ENCODE data around the gene TPM1.

DNA sequence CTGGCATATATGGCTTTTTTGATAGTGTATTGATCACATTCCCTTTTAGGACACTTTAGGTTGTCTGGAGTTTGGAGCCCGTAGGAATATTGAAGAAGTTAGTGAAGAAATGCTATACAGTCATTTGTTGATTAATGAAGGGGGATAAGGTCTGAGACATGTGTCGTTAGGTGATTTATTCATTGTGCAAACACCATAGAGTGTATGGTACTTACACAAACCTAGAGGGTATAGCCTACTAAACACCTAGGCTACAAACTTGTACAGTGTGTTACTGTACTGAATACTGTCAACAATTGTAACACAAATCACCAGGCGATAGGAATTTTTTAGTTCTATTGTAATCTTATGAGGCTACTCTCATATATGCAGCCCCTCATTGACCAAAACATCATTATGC, 3.3 kb downstream of the TPM1 start:
- TF ChIP-seq GABPA (IDR thresholded peaks at IDR 0.05; ENCODE audit: low read depth): no peak
- no peak for TF ChIP-seq SPI1 (IDR thresholded peaks at IDR 0.05; ENCODE audit: borderline replicate concordance, insufficient read depth, low read depth, low read length)
- TF ChIP-seq, protein P1, sequence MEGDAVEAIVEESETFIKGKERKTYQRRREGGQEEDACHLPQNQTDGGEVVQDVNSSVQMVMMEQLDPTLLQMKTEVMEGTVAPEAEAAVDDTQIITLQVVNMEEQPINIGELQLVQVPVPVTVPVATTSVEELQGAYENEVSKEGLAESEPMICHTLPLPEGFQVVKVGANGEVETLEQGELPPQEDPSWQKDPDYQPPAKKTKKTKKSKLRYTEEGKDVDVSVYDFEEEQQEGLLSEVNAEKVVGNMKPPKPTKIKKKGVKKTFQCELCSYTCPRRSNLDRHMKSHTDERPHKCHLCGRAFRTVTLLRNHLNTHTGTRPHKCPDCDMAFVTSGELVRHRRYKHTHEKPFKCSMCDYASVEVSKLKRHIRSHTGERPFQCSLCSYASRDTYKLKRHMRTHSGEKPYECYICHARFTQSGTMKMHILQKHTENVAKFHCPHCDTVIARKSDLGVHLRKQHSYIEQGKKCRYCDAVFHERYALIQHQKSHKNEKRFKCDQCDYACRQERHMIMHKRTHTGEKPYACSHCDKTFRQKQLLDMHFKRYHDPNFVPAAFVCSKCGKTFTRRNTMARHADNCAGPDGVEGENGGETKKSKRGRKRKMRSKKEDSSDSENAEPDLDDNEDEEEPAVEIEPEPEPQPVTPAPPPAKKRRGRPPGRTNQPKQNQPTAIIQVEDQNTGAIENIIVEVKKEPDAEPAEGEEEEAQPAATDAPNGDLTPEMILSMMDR (IDR thresholded peaks at IDR 0.05 in 2 of 3, conservative IDR thresholded peaks at IDR 0.05 in 1 of 3; ENCODE audit: control insufficient read depth in 2 of 3, extremely low read depth in 1 of 3, insufficient read depth in 1 of 3, low read depth in 3 of 3, low read length in 3 of 3): no peak
- no peak for TF ChIP-seq BHLHE40 (IDR thresholded peaks at IDR 0.05; ENCODE audit: borderline replicate concordance in 1 of 2, low read depth in 2 of 2, low read length in 1 of 2)
- TF ChIP-seq MYB (IDR thresholded peaks at IDR 0.05; ENCODE audit: borderline replicate concordance, low read depth, low read length): no peak
- TF ChIP-seq CREB1 (IDR thresholded peaks at IDR 0.05; ENCODE audit: low read depth): no peak
- TF ChIP-seq POU2F2 (IDR thresholded peaks at IDR 0.05; ENCODE audit: borderline replicate concordance, low read depth, low read length): no peak
- TF ChIP-seq EZH2 (IDR thresholded peaks at IDR 0.05; ENCODE audit: borderline replicate concordance, control insufficient read depth, low read depth, low read length): no peak
- TF ChIP-seq, protein P2, sequence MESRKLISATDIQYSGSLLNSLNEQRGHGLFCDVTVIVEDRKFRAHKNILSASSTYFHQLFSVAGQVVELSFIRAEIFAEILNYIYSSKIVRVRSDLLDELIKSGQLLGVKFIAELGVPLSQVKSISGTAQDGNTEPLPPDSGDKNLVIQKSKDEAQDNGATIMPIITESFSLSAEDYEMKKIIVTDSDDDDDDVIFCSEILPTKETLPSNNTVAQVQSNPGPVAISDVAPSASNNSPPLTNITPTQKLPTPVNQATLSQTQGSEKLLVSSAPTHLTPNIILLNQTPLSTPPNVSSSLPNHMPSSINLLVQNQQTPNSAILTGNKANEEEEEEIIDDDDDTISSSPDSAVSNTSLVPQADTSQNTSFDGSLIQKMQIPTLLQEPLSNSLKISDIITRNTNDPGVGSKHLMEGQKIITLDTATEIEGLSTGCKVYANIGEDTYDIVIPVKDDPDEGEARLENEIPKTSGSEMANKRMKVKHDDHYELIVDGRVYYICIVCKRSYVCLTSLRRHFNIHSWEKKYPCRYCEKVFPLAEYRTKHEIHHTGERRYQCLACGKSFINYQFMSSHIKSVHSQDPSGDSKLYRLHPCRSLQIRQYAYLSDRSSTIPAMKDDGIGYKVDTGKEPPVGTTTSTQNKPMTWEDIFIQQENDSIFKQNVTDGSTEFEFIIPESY (IDR thresholded peaks at IDR 0.05): no peak
- no peak for TF ChIP-seq CEBPB (IDR thresholded peaks at IDR 0.05; ENCODE audit: borderline replicate concordance in 1 of 2, low read depth in 2 of 2, low read length in 2 of 2)
- TF ChIP-seq RBBP5 (conservative IDR thresholded peaks at IDR 0.05): no peak
- no peak for TF ChIP-seq MXI1 (IDR thresholded peaks at IDR 0.05; ENCODE audit: low read depth, low read length)
- no peak for TF ChIP-seq SUZ12 (IDR thresholded peaks at IDR 0.05; ENCODE audit: unreplicated experiment)
- TF ChIP-seq NFIC (IDR thresholded peaks at IDR 0.05; ENCODE audit: low read depth, low read length): no peak

Data from GM12878 (cell line).